ENCODE data around the gene ATG16L2. TPM values are rescaled to one million over a fixed set of nuclear protein-coding genes. Genes with fewer than 3 reads are reported as not detected.
A peak's percentile ranks its signal among the peaks of the same experiment; 100 is the strongest.

ATG16L2 gene
- total and polyA plus RNA-seq, 9 of the 15 experiments (the other 6 are each of a cell fraction or from before 2014, with no cell fraction given), result 0.18 to 11.2 (median 6.2) TPM

DNA sequence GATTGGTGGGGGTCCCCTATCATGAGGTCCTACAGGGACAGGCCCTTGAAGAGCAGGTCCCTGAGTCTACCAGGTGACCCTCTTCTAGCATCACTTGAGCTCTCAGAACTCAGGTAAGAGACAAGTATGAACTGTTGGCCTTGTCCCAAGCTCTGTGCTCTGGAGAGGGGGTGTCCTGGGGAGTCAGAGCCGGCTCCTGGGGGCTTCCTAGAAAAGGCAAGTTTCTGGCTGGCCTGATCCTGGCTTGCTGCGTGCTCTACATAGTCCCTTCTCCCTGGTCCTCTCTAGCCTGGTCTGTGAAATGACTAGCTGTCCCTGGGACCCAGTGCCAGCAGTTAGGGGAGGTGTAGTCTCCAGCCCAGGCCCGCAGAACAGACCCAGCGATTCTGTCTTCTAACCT, 11.4 kb downstream of the ATG16L2 start:
- H3K9me3 ChIP-seq (replicated peaks; ENCODE audit: control insufficient read depth, insufficient read depth, low read depth, low read length), result no peaks in the 10 kb centered on the region
- no TSS peak for BruUV-seq (replicated peaks)
- H3K4me2 ChIP-seq (ENCODE audit: insufficient read depth, low read length), result no peak overlapping the region
- no peaks in the 10 kb centered on the region for H3K36me3 ChIP-seq (ENCODE audit: control insufficient read depth, insufficient read depth, low read length)
- FAIRE-seq (no peak), DNase-seq (ENCODE audit: extremely low read depth in 1 of 4, low spot score in 3 of 4) (no peak), ATAC-seq (no peak)
- no peak for TF ChIP-seq RAD21 (CRISPR knock-in tag; conservative IDR thresholded peaks at IDR 0.05 in 1 of 2, IDR thresholded peaks at IDR 0.05 in 1 of 2)
- CTCF ChIA-PET (ENCODE audit: low intra/inter-chr PET ratio), result no interaction called here
- no peaks in the 10 kb centered on the region for H3K9me1 ChIP-seq (ENCODE audit: control insufficient read depth, insufficient read depth, low read length)
- H3K4me1 ChIP-seq (replicated peaks in 1 of 2; ENCODE audit: control insufficient read depth in 2 of 2, insufficient read depth in 2 of 2, low read length in 2 of 2), result peaks cover 0 to 35% of the 10 kb centered on the region in 2 experiments; a peak in 2 of 5 replicates
- H2AFZ ChIP-seq (ENCODE audit: low read depth, low read length), result no peak overlapping the region
- intact Hi-C loops (cut with micrococcal nuclease), result no loop called here
- WGBS (ENCODE audit: insufficient coverage, low coverage, missing lambda C conversion rate), result 38% methylated on average over 3 of the region's 4 CpGs
- H3K27me3 ChIP-seq (ENCODE audit: control insufficient read depth in 2 of 2, insufficient read depth in 2 of 2, low read length in 2 of 2), result no peaks in the 10 kb centered on the region
- POLR2A ChIA-PET, result interaction anchor here (0.6 kb wide), 1 partner anchor 1925 kb away, joined by 3 read pairs; no protein-coding TSS in a partner anchor
- no peak overlapping the region for H3K9ac ChIP-seq (ENCODE audit: insufficient read depth in 1 of 2, low read depth in 2 of 2, low read length in 2 of 2)
- no peaks in the 10 kb centered on the region for H4K20me1 ChIP-seq (replicated peaks; ENCODE audit: control insufficient read depth, insufficient read depth, low read length)
- H3K79me2 ChIP-seq (ENCODE audit: control insufficient read depth, insufficient read depth, low read length), result no peaks in the 10 kb centered on the region
- in situ Hi-C loops (cut with MboI), result loop anchor here (5.0 kb wide), 1 partner anchor 417 kb away; no protein-coding TSS in a partner anchor
- H3K27ac ChIP-seq (ENCODE audit: extremely low read depth, low read depth, low read length), result no peak overlapping the region
- H3K4me3 ChIP-seq, result no peak overlapping the region

- Histone ChIP-seq H3K36me3 (ENCODE audit: control insufficient read depth, insufficient read depth, low read length) (no peaks in the 10 kb centered on the region), H3K9ac (ENCODE audit: insufficient read depth in 1 of 2, low read depth in 2 of 2, low read length in 2 of 2) (peak overlapping the region in 1 of 2 experiments; percentile 54; a peak in 1 of 4 replicates), H3K4me1 (replicated peaks in 1 of 2; ENCODE audit: control insufficient read depth in 2 of 2, insufficient read depth in 2 of 2, low read length in 2 of 2) (peaks cover 0 to 28% of the 10 kb centered on the region in 2 experiments; a peak in 2 of 5 replicates), H3K9me3 (replicated peaks; ENCODE audit: control insufficient read depth, insufficient read depth, low read depth, low read length) (no peaks in the 10 kb centered on the region), H4K20me1 (replicated peaks; ENCODE audit: control insufficient read depth, insufficient read depth, low read length) (no peaks in the 10 kb centered on the region), H3K27me3 (ENCODE audit: control insufficient read depth in 2 of 2, insufficient read depth in 2 of 2, low read length in 2 of 2) (no peaks in the 10 kb centered on the region), H2AFZ (ENCODE audit: low read depth, low read length) (no peak overlapping the region), H3K79me2 (ENCODE audit: control insufficient read depth, insufficient read depth, low read length) (no peaks in the 10 kb centered on the region), H3K4me2 (ENCODE audit: insufficient read depth, low read length) (no peak overlapping the region), H3K4me3 (no peak overlapping the region), H3K27ac (ENCODE audit: extremely low read depth, low read depth, low read length) (no peak overlapping the region), H3K9me1 (ENCODE audit: control insufficient read depth, insufficient read depth, low read length) (no peaks in the 10 kb centered on the region)
- ChIA-PET POLR2A (interaction anchor here (0.6 to 1.1 kb wide), 3 partner anchors 32 to 96 kb away, joined by 3 to 4 read pairs (median 3); partner anchors contain the start of gene STARD10), CTCF (ENCODE audit: low intra/inter-chr PET ratio) (no interaction called here)
- FAIRE-seq (no peak), DNase-seq (ENCODE audit: extremely low read depth in 1 of 4, low spot score in 3 of 4) (no peak), ATAC-seq (no peak)
- 67% methylated on average over 15 of the region's 15 CpGs for WGBS (ENCODE audit: insufficient coverage, low coverage, missing lambda C conversion rate)
- in situ Hi-C loops (cut with MboI), result loop anchor here (5.0 kb wide), 1 partner anchor 416 kb away; no protein-coding TSS in a partner anchor
- intact Hi-C loops (cut with micrococcal nuclease), result no loop called here
- BruUV-seq (replicated peaks), result no TSS peak
- no peak for TF ChIP-seq ZNF134 (CRISPR knock-in tag; conservative IDR thresholded peaks at IDR 0.05)
- no peak for TF ChIP-seq MED1 (CRISPR knock-in tag; IDR thresholded peaks at IDR 0.05; ENCODE audit: borderline replicate concordance)
- TF ChIP-seq PTBP1 (IDR thresholded peaks at IDR 0.05; ENCODE audit: low read depth, low read length), result no peak
- no peak for TF ChIP-seq HBP1 (CRISPR knock-in tag; IDR thresholded peaks at IDR 0.05)
- no peak for TF ChIP-seq HMG20B (CRISPR knock-in tag; IDR thresholded peaks at IDR 0.05)
- TF ChIP-seq, protein P1, sequence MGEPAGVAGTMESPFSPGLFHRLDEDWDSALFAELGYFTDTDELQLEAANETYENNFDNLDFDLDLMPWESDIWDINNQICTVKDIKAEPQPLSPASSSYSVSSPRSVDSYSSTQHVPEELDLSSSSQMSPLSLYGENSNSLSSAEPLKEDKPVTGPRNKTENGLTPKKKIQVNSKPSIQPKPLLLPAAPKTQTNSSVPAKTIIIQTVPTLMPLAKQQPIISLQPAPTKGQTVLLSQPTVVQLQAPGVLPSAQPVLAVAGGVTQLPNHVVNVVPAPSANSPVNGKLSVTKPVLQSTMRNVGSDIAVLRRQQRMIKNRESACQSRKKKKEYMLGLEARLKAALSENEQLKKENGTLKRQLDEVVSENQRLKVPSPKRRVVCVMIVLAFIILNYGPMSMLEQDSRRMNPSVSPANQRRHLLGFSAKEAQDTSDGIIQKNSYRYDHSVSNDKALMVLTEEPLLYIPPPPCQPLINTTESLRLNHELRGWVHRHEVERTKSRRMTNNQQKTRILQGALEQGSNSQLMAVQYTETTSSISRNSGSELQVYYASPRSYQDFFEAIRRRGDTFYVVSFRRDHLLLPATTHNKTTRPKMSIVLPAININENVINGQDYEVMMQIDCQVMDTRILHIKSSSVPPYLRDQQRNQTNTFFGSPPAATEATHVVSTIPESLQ (CRISPR knock-in tag; IDR thresholded peaks at IDR 0.05), result no peak
- no peak for TF ChIP-seq ZNF444 (CRISPR knock-in tag; IDR thresholded peaks at IDR 0.05)
- no peak for TF ChIP-seq GABPA (tag; conservative IDR thresholded peaks at IDR 0.05; ENCODE audit: low read depth)
- TF ChIP-seq ZNF695 (CRISPR knock-in tag; IDR thresholded peaks at IDR 0.05), result no peak
- no peak for TF ChIP-seq KAT8 (IDR thresholded peaks at IDR 0.05; ENCODE audit: low read depth)
- TF ChIP-seq BHLHE40 (IDR thresholded peaks at IDR 0.05; ENCODE audit: low read length), result no peak
These were observed 12.2 kb downstream of the ATG16L2 start for GRCh38 chr11:72826191-72826941.

All from K562 (cell line).